Mesothelial cell of epicardium (in vitro differentiated cells): Measurements from ENCODE around the gene ABCA1. TPM values are rescaled to one million over a fixed set of nuclear protein-coding genes. Genes with fewer than 3 reads are reported as not detected.

Experiments used
- DNase-seq, 2 experiments: peaks; one replicate each; pipeline ENCODE4 v3.0.0; 2021; ENCODE audit warnings: low spot score in 2 of 2; ENCODE audit not compliant: unreplicated experiment in 2 of 2
- H3K27ac Mint-ChIP-seq: 2 replicates; pipeline ENCODE4 v1.8.0; 2021; ENCODE audit warnings: mixed read lengths
- H3K27me3 Mint-ChIP-seq: 2 replicates; pipeline ENCODE4 v1.8.0; 2021; ENCODE audit warnings: low read depth, mixed read lengths
- H3K36me3 Mint-ChIP-seq: 2 replicates; pipeline ENCODE4 v1.8.0; 2021; ENCODE audit warnings: mixed read lengths
- H3K4me1 Mint-ChIP-seq: 2 replicates; pipeline ENCODE4 v1.8.0; 2021; ENCODE audit warnings: mixed read lengths
- H3K4me3 Mint-ChIP-seq: 2 replicates; pipeline ENCODE4 v1.8.0; 2021; ENCODE audit warnings: mild to moderate bottlenecking, moderate library complexity, mixed read lengths
- H3K9me3 Mint-ChIP-seq: 2 replicates; pipeline ENCODE4 v1.8.0; 2021; ENCODE audit warnings: mixed read lengths
- CTCF ChIP-seq: fragments of 200-600 bp; sonication (generic); IDR thresholded peaks from one replicate; pipeline ENCODE4 v1.5.0; 2021; ENCODE audit warnings: antibody characterized with exemption; ENCODE audit not compliant: unreplicated experiment
- total RNA-seq: library from RNA; stranded (reverse); gene quantifications from 3 replicates; pipeline ENCODE4 v1.2.1, GENCODE V29; 2021

Gene ABCA1
- total RNA-seq, 1 donor from 2014 or later = 39.9 TPM

GRCh38 chr9:104779946-104780535 is 147.9 kb downstream of the ABCA1 start:
- no peaks in the 10 kb centered on the region for H3K4me1 Mint-ChIP-seq
- DNase-seq = no peak
- H3K4me3 Mint-ChIP-seq = no peak overlapping the region
- no peak for TF ChIP-seq CTCF
- no peak overlapping the region for H3K27ac Mint-ChIP-seq
- H3K9me3 Mint-ChIP-seq = no peaks in the 10 kb centered on the region
- H3K27me3 Mint-ChIP-seq = no peaks in the 10 kb centered on the region
- H3K36me3 Mint-ChIP-seq = peaks cover 23% of the 10 kb centered on the region

GRCh38 chr9:104779334-104779733 is 148.6 kb downstream of the ABCA1 start:
- no peak overlapping the region for H3K27ac Mint-ChIP-seq
- no peaks in the 10 kb centered on the region for H3K4me1 Mint-ChIP-seq
- H3K4me3 Mint-ChIP-seq = no peak overlapping the region
- H3K36me3 Mint-ChIP-seq = peaks cover 19% of the 10 kb centered on the region
- no peaks in the 10 kb centered on the region for H3K27me3 Mint-ChIP-seq
- no peak for DNase-seq
- no peaks in the 10 kb centered on the region for H3K9me3 Mint-ChIP-seq
- TF ChIP-seq CTCF = no peak

GRCh38 chr9:104778802-104779201 is 149.2 kb downstream of the ABCA1 start:
- H3K27me3 Mint-ChIP-seq = no peaks in the 10 kb centered on the region
- peaks cover 14% of the 10 kb centered on the region for H3K36me3 Mint-ChIP-seq
- H3K4me1 Mint-ChIP-seq = no peaks in the 10 kb centered on the region
- H3K27ac Mint-ChIP-seq = no peak overlapping the region
- no peak for TF ChIP-seq CTCF
- H3K4me3 Mint-ChIP-seq = no peak overlapping the region
- DNase-seq = no peak
- no peaks in the 10 kb centered on the region for H3K9me3 Mint-ChIP-seq

GRCh38 chr9:104776797-104777196 is 151.2 kb downstream of the ABCA1 start:
- Mint-ChIP-seq H3K9me3 (no peaks in the 10 kb centered on the region), H3K4me1 (peaks cover 7% of the 10 kb centered on the region), H3K4me3 (no peak overlapping the region), H3K27me3 (no peaks in the 10 kb centered on the region), H3K36me3 (peaks cover 12% of the 10 kb centered on the region), H3K27ac (no peak overlapping the region)
- no peak for DNase-seq
- TF ChIP-seq CTCF = no peak

- Mint-ChIP-seq H3K36me3 (peaks cover 20% of the 10 kb centered on the region), H3K9me3 (no peaks in the 10 kb centered on the region), H3K4me3 (no peak overlapping the region), H3K27ac (no peak overlapping the region), H3K27me3 (no peaks in the 10 kb centered on the region), H3K4me1 (peaks cover 7% of the 10 kb centered on the region)
- no peak for TF ChIP-seq CTCF
- DNase-seq = no peak
These were observed 152.0 kb downstream of the ABCA1 start for GRCh38 chr9:104775976-104776375.

GRCh38 chr9:104775574-104775936 is 152.4 kb downstream of the ABCA1 start:
- Mint-ChIP-seq H3K36me3 (peaks cover 23% of the 10 kb centered on the region), H3K9me3 (no peaks in the 10 kb centered on the region), H3K4me3 (no peak overlapping the region), H3K27ac (no peak overlapping the region), H3K4me1 (peaks cover 7% of the 10 kb centered on the region), H3K27me3 (no peaks in the 10 kb centered on the region)
- no peak for DNase-seq
- TF ChIP-seq CTCF = no peak
